Measurements from ENCODE around the gene PRPSAP2.

GRCh38 chr17:18925187-18925586 is 67.3 kb downstream of the PRPSAP2 start:
- TF ChIP-seq CTCF (IDR thresholded peaks at IDR 0.05; ENCODE audit: poor library complexity, severe bottlenecking) (no peak), RAD21 (conservative IDR thresholded peaks at IDR 0.05) (no peak), MXI1 (conservative IDR thresholded peaks at IDR 0.05; ENCODE audit: poor library complexity, severe bottlenecking) (no peak)

Measured in neural cell (in vitro differentiated cells).